Activated gamma-delta T cell treated with anti-CD3 and anti-CD28 coated beads, Interleukin-2, amount 50 U/mL, for 16 hours (primary cell): ENCODE results near the gene MKS1.

Experiments
- DNase-seq: peaks from one replicate; pipeline ENCODE4 v3.0.0-alpha.2; 2020; ENCODE audit warnings: low read depth

Gene MKS1

DNA sequence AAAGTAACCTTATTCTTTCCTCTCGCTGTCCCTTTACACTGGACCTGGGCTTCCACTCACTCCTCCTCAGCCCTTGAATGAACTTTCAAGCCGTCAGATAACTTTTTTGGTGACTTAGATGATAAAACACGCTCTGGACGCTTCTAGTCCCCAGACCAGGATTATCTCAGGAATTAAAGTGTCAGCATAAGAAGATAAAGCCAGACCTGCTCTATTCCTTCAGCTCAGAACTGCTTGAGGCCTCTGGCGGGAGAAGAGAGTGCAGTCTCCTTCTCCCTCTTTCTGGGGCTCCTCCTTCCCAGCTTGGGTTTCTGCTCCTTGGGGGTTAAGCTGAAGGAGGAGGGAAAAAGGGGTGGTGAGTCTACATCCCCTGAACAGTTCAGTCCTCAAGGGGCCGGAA is 25.9 kb upstream of the MKS1 start:
- DNase-seq, result no peak

GRCh38 chr17:58242171-58242784 is 23.2 kb upstream of the MKS1 start:
- DNase-seq, result no peak

DNA sequence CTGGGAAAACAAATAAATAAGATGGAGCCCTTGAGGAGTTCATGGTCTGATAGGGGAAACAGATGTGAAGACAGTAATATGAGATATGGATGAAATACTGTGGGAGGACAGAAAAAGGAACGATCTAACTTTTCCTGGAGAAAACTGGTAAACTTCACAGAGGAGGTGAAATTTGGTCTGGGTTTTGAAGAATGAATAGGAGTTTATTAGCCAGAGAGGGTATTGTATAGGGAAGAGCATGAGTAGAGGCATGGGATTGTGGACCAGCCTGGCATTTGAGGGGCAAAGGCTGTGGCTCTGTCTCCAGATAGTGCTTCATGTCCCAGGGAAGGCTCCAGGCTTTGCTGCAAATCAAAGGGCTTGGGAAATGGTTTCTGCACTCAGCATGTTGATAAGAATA is 20.9 kb upstream of the MKS1 start:
- DNase-seq, result no peak

- no peak for DNase-seq
These were observed 19.1 kb upstream of the MKS1 start, which contains the start of gene LPO for GRCh38 chr17:58238147-58238634. LPO (plus strand) TSS chr17:58238584; CDS start chr17:58242980, 4,396 bp downstream.

DNA sequence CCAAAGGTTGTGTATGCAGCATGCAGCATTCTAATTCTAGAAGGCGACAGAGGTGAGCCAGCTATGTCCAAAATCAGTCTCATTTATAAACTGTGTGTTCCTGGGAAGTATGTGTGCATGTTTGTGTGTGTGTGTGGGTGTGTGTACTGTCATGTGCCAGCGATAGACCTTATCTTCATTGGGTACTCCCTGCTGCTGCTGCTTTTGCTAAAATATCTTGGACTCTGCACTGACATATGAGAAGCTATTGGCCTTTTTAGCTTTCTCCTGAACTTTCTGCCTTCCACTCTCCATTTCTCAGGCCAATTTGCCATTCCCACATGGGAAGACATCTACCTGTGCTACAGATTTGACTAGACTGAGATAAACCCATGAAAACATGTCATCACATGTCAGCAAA is 17.3 kb upstream of the MKS1 start:
- DNase-seq, result no peak

DNA sequence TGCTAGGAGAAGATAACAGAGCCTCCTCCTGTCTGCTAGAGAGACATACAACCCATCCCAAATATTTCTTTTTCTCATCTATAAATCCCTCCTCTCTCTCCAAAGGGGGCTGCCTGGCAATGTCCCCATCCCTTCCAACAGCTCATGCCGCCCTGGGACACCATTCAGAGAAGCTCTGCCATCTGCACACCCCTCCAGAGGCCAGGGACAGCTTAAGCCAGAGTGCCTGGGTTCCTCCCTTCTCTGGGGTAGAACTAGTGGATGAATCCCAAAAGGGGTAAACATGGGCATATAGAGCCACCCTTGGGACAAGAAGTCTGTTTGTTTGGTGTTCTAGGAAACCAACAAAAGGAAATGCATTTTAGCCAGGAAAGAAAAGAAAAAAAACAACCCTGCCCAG is 16.8 kb upstream of the MKS1 start:
- no peak for DNase-seq

DNA sequence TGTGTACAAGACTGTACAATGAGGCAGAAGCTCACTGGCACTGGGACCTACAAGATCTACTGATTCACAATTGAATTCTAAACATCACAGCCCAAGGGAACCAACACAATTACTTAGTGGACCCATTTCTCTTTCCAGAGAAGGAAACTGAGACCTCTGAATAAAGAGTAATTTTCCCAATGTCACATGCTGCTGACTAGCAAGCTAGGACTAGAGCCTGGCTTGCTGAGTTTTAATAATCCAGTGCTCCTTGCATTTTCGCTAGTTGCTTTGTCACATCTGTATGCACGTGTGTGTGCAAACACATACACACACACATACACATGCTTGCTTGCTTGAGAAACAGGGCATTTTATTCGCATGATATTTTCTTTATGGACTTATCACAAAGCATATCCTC is 15.5 kb upstream of the MKS1 start:
- no peak for DNase-seq

DNA sequence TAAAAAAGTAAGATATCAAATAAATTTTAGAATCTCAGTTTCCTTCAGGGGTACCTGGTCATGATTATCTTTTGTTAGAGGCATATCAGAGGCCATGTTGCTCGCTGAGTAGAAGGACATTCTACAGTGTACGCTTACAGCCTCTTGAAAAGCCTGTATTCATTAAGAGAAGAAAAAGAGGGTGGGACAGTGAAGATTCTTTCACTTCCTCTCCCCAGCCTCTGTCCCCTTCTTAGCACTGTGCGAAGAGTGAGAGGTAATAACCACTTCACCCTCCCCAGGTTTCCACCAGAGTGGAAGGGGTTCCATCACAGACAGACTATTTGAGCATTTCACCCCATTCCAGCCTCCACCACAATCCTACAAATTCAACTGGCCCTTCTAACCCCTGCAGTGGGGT is 14.5 kb upstream of the MKS1 start:
- no peak for DNase-seq

DNA sequence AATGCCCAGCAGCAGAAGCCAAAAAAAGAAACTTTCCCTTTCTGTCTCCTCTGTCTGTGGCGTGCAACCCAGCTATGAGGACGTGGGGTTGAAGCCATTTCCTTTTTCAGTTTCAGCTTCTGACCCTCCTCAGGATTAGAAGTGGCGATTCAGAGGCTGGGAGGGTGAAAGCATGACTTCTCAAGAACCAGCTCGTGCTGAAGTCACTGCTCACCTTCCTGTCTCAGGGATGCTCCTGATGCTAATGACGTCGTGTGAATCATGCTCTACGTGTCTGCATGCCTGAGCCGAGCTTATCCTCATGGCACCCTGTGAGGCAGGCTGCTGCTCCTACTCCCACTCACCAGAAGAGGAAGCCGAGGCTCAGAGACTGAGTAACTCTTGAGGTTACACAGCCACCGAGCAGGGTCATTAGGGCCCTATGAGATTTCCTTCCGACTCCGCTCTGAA is 13.7 kb upstream of the MKS1 start:
- DNase-seq, result no peak

GRCh38 chr17:58231641-58232040 is 12.6 kb upstream of the MKS1 start:
- no peak for DNase-seq

DNA sequence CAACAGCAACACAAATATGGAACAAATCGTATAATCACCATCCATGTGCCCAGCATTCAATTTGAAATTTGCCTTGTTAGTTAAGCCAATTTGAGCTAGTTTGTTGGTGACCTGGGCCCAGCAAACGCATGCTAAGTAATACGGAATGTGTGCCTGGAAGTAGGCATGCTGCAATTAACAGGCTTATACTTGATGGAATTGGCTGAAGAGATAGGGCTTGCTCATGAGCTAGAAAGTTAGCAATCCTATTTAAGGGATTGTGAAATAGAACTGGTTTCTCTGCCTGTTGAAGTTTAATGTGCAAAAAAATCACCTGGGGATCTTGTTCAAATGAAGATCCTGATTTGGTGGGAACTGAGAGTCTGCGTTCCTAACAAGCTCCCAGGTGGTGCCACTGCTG is 10.8 kb upstream of the MKS1 start:
- DNase-seq, result no peak

DNA sequence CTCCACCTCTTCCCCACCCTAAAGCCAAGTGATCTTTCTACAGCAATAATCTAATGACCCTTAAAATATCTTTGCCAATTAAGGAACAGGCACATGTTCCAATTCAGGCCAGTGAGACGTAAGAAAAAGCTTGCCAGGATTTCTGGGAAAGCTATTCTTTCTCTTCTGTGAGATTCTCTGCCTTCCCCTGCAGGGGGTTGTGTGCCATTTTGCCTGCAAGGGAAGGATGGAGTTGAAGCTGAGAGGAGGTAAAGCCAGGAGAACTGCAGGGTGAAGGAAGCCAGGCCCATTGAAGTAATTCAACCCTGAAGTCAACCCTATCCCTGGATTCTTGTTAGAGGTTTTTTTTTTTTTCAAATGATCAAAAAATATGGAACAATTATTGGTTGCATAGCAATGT is 10.3 kb upstream of the MKS1 start:
- DNase-seq, result no peak

DNA sequence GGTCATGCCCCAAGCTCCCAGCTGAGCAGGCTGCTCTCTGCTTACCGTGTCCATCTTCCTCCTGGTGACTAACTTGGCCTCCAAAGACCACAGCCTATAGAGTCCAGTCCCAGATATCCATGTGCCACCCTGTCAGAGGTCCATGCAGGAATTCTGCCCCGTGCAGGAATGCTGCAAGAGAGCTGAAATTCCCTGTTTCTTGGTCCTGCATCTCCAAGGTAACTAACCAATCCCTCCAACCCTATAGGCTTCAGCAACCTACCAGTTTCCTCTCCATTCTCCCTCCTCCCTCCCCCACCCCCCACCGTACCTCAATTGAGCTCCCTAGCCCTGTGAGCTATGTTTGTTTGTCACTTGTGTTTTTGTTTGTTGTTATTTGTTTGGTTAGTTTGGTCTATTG is 9.6 kb upstream of the MKS1 start:
- no peak for DNase-seq

GRCh38 chr17:58227733-58228132 is 8.7 kb upstream of the MKS1 start:
- no peak for DNase-seq

DNA sequence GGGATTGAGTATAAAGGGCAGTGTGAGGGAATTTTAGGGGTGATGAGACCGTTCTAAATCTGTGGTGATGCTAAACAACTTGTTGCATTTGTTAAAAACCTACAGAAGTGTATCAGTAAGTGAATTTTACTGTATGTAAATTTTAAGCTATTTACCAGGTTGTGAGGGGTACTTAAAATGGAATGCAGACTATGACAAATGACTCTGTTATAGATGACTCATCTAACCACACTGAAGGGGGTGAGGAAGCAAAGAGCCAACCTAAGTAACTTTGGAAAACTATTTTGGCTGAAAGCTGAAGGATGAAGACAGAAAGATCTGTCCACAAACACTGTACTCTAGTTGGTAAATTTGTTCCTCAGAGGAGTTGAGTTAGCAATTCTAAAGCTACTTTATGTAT is 5.3 kb upstream of the MKS1 start:
- DNase-seq, result no peak

DNA sequence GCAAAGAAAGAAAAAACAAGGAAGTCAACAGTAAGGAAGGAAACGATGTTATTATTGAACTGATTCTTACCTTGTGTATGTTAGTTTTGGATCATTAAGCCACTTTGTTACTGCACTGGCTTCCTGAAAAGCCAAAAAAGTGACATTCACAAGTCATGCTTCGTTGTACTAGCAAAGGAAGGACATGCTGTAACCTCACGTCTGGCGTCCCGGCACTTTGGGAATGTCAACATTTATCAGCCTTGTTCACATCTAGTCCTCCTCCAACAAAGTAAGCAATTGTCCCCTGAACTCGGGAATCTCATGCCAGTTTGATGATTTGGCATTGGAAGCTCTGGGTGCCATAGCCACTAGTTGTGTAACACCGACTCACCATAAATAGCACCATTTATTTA is 731 bp upstream of the MKS1 start:
- DNase-seq, result no peak

DNA sequence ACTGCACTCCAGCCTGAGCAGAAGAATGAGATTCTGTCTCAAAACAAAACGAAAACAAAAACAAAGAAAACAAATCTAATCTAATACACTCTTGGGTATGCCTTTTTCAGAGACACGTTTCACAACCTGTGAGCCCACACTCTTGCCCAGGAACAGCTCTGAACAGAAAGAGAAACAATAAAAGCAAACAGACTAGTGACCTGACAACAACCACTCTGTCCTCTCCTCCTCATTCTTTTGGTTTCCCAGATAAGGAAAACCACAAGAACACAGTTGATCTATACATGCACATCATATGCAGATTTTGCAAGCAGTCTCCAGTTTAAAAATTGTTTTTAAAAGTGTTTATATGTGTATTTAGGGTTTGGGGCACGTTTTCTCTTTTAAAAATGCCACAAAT is 1.3 kb downstream of the MKS1 start:
- DNase-seq, result no peak

- no peak for DNase-seq
These were observed 3.4 kb downstream of the MKS1 start for GRCh38 chr17:58215685-58216084.

DNA sequence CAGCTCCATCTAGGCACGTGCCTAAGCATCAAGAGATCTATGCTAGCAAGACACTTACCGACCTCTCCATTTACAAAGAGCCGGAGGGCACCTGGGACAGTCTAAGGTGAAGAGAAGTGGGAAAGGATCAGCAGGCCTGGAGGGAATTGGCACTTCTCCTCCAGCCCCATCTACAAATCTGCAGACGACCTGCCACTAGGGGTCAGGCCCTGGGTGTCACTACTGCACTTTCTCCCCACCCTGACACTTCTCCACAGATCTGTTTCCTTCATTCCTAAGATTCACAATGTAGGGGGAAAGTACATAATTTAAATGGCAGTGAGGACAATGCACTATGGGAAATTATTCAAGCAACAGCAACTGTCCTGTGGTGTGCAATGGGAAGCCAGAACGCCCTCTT is 8.1 kb downstream of the MKS1 start:
- no peak for DNase-seq

DNA sequence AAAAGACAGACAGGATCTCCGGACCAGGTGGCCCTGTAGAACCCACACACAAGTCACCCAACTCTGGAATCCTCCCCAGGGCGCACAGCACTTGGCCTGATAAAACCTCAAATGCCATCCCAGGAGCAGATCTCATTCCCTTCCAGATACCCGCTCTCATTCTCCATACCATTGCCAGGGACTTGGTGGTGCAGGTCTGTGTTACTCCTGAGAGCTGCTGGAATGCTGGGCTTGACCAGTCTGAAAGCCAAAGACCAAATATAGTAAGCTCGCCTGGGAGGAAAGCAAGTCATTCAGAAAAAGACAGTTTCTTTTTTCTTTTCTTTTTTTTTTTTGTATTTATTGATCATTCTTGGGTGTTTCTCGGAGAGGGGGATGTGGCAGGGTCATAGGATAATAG is 10.7 kb downstream of the MKS1 start:
- DNase-seq, result no peak

DNA sequence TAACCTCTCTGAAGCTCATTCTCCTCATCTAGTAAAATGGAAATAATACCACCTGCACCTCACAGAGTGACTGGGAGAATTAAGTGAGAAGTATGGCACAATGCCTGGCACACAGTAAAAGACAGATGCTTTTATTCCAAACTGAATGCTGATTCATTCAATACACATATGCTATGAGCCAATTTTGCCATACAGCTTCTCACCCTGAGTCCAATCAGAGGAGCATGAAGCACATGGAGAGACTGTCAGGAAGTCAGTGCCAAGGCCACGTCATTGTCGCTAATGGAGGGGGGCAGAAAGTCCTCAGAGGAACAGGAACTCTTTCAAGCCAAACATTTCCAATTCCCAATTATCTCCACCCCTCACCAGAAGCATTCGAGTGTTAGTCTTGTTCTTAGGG is 11.6 kb downstream of the MKS1 start:
- no peak for DNase-seq

- no peak for DNase-seq
These were observed 13.1 kb downstream of the MKS1 start for GRCh38 chr17:58205936-58206335.

- DNase-seq, result no peak
These were observed 14.3 kb downstream of the MKS1 start for GRCh38 chr17:58204796-58205195.

DNA sequence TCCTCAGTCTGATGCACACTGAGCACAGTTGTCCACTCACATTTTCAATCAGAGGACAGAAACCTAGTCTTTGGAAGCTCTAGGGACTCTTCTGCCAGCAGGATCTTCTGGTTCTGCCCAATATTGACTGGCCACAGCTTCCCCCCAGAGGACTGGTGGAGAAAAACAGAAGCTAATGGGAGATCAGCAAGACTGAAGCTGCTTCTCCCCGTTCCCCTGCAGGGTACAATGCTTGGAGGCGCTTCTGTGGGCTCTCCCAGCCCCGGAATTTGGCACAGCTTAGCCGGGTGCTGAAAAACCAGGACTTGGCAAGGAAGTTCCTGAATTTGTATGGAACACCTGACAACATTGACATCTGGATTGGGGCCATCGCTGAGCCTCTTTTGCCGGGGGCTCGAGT is 16.2 kb downstream of the MKS1 start:
- DNase-seq, result no peak
